ENCODE data around the gene AFF3.

DNA sequence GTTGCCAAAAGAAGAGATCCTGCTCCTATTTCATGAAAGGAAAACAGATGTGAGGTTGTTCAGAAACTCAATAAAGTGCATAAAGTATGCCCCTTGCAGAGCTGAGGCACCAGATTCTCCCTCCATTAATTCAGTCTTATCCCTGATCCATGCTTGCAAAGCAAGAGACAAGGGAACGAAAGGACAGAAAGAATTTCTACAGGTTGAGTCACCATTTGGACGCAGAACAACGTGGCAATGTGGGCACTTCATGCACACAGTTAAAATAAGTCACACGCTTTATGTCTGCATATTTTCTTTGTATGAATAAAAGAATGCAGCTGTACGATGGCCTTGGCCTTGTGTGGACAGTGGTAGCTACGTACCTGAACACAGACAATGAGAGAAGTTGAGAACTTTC is 330.8 kb downstream of the AFF3 start:
- TF ChIP-seq CTCF (conservative IDR thresholded peaks at IDR 0.05 in 1 of 2, IDR thresholded peaks at IDR 0.05 in 1 of 2; ENCODE audit: extremely low read depth in 1 of 2, insufficient read depth in 1 of 2, low read depth in 1 of 2, low read length in 2 of 2) (no peak), EZH2 (IDR thresholded peaks at IDR 0.05; ENCODE audit: borderline replicate concordance, low read length) (no peak)

Data from mammary epithelial cell (primary cell).